ENCODE data around the gene DCC. TPM values are rescaled to one million over a fixed set of nuclear protein-coding genes. Genes with fewer than 3 reads are reported as not detected.

The DCC gene
- polyA plus RNA-seq, 1 of the 3 experiments (the other 2 are of a cell fraction), result 0.20 TPM

DNA sequence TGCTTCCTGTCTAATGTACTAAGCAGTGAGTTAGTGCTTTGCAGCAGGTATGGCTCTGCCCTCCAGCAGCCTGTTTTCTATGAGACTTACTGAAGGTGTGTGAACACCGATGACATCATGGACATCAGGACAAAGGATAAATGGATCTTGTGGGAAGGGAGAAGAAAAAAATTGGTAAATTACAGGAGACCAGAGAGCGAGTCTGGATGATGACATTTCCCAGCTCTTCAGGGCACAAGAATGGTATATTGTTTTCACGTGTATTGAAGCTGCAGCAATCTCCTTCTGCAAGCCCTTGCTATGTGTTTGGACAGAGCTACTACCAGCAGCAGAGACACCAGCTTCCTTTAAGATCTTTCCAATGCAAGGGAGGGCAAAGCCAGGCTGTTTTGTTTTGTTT lies 47.2 kb downstream of the DCC start:
- no peak for DNase-seq
- Histone ChIP-seq H2AFZ (ENCODE audit: low read depth) (no peak overlapping the region), H3K79me2 (ENCODE audit: insufficient read depth) (no peaks in the 10 kb centered on the region), H3K36me3 (replicated peaks in 1 of 2; ENCODE audit: control insufficient read depth in 1 of 2, insufficient read depth in 2 of 2, low read length in 1 of 2) (no peaks in the 10 kb centered on the region), H3K27ac (ENCODE audit: low read depth in 2 of 2, low read length in 1 of 2) (no peak overlapping the region), H3K9me2 (no peaks in the 10 kb centered on the region), H3K4me1 (ENCODE audit: control insufficient read depth in 1 of 2, insufficient read depth in 2 of 2, low read depth in 1 of 2, low read length in 1 of 2) (peaks cover 0 to 9% of the 10 kb centered on the region in 2 experiments; a peak in 1 of 4 replicates), H3K27me3 (ENCODE audit: insufficient read depth) (no peaks in the 10 kb centered on the region), H3K4me3 (ENCODE audit: low read depth in 2 of 2, low read length in 1 of 2) (no peak overlapping the region), H3F3A (replicated peaks; ENCODE audit: insufficient read depth) (no peaks in the 10 kb centered on the region), H4K20me1 (ENCODE audit: insufficient read depth) (no peaks in the 10 kb centered on the region), H3K4me2 (no peak overlapping the region), H3K9ac (no peak overlapping the region), H3K9me3 (no peaks in the 10 kb centered on the region)
- POLR2A ChIA-PET, result no interaction called here
- TF ChIP-seq CHD2 (IDR thresholded peaks at IDR 0.05; ENCODE audit: low read length, partially characterized antibody), result no peak
- TF ChIP-seq, protein P1, sequence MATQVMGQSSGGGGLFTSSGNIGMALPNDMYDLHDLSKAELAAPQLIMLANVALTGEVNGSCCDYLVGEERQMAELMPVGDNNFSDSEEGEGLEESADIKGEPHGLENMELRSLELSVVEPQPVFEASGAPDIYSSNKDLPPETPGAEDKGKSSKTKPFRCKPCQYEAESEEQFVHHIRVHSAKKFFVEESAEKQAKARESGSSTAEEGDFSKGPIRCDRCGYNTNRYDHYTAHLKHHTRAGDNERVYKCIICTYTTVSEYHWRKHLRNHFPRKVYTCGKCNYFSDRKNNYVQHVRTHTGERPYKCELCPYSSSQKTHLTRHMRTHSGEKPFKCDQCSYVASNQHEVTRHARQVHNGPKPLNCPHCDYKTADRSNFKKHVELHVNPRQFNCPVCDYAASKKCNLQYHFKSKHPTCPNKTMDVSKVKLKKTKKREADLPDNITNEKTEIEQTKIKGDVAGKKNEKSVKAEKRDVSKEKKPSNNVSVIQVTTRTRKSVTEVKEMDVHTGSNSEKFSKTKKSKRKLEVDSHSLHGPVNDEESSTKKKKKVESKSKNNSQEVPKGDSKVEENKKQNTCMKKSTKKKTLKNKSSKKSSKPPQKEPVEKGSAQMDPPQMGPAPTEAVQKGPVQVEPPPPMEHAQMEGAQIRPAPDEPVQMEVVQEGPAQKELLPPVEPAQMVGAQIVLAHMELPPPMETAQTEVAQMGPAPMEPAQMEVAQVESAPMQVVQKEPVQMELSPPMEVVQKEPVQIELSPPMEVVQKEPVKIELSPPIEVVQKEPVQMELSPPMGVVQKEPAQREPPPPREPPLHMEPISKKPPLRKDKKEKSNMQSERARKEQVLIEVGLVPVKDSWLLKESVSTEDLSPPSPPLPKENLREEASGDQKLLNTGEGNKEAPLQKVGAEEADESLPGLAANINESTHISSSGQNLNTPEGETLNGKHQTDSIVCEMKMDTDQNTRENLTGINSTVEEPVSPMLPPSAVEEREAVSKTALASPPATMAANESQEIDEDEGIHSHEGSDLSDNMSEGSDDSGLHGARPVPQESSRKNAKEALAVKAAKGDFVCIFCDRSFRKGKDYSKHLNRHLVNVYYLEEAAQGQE (IDR thresholded peaks at IDR 0.05; ENCODE audit: low read depth, low read length), result no peak
- TF ChIP-seq, protein P2, sequence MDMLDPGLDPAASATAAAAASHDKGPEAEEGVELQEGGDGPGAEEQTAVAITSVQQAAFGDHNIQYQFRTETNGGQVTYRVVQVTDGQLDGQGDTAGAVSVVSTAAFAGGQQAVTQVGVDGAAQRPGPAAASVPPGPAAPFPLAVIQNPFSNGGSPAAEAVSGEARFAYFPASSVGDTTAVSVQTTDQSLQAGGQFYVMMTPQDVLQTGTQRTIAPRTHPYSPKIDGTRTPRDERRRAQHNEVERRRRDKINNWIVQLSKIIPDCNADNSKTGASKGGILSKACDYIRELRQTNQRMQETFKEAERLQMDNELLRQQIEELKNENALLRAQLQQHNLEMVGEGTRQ (IDR thresholded peaks at IDR 0.05; ENCODE audit: borderline replicate concordance, low read depth, low read length), result no peak
- TF ChIP-seq RCOR1 (IDR thresholded peaks at IDR 0.05; ENCODE audit: low read length), result no peak
- TF ChIP-seq SMC3 (IDR thresholded peaks at IDR 0.05; ENCODE audit: low read depth, low read length), result no peak
- TF ChIP-seq POLR2AphosphoS5 (IDR thresholded peaks at IDR 0.05; ENCODE audit: low read depth, low read length), result no peak
- TF ChIP-seq EP300 (IDR thresholded peaks at IDR 0.05; ENCODE audit: borderline replicate concordance in 1 of 2, low read depth in 1 of 2, low read length in 1 of 2), result no peak
- TF ChIP-seq, protein P3, sequence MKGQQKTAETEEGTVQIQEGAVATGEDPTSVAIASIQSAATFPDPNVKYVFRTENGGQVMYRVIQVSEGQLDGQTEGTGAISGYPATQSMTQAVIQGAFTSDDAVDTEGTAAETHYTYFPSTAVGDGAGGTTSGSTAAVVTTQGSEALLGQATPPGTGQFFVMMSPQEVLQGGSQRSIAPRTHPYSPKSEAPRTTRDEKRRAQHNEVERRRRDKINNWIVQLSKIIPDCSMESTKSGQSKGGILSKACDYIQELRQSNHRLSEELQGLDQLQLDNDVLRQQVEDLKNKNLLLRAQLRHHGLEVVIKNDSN (IDR thresholded peaks at IDR 0.05; ENCODE audit: borderline replicate concordance, low read depth), result no peak
- TF ChIP-seq JUND (IDR thresholded peaks at IDR 0.05), result no peak
- CTCF ChIA-PET, result interaction anchor here (1.0 to 1.9 kb wide), 2 partner anchors 47 to 118 kb away, joined by 3 to 4 read pairs; partner anchors contain the start of gene DCC
- 37% methylated on average over 3 of the region's 3 CpGs for WGBS (ENCODE audit: low lambda C conversion rate)

GRCh38 chr18:52391810-52392559 lies 52.0 kb downstream of the DCC start:
- 49% methylated on average over 9 of the region's 9 CpGs for WGBS (ENCODE audit: low lambda C conversion rate)
- no peak overlapping the region for H3K4me3 ChIP-seq (ENCODE audit: low read depth in 2 of 2, low read length in 1 of 2)
- no peak overlapping the region for H3K4me2 ChIP-seq
- no peak overlapping the region for H3K9ac ChIP-seq
- no peaks in the 10 kb centered on the region for H3K9me3 ChIP-seq
- no peaks in the 10 kb centered on the region for H3F3A ChIP-seq (replicated peaks; ENCODE audit: insufficient read depth)
- CTCF ChIA-PET, result interaction anchor here (1.6 kb wide), 1 partner anchor 52 kb away, joined by 3 read pairs; the partner anchor contains the start of gene DCC
- H3K79me2 ChIP-seq (ENCODE audit: insufficient read depth), result no peaks in the 10 kb centered on the region
- H3K4me1 ChIP-seq (ENCODE audit: control insufficient read depth in 1 of 2, insufficient read depth in 2 of 2, low read depth in 1 of 2, low read length in 1 of 2), result peaks cover 0 to 3% of the 10 kb centered on the region in 2 experiments; a peak in 1 of 4 replicates
- H3K36me3 ChIP-seq (replicated peaks in 1 of 2; ENCODE audit: control insufficient read depth in 1 of 2, insufficient read depth in 2 of 2, low read length in 1 of 2), result no peaks in the 10 kb centered on the region
- no peak overlapping the region for H2AFZ ChIP-seq (ENCODE audit: low read depth)
- H3K27me3 ChIP-seq (ENCODE audit: insufficient read depth), result no peaks in the 10 kb centered on the region
- no peak overlapping the region for H3K27ac ChIP-seq (ENCODE audit: low read depth in 2 of 2, low read length in 1 of 2)
- POLR2A ChIA-PET, result no interaction called here
- no peak for DNase-seq
- no peaks in the 10 kb centered on the region for H4K20me1 ChIP-seq (ENCODE audit: insufficient read depth)
- H3K9me2 ChIP-seq, result no peaks in the 10 kb centered on the region
- no peak for TF ChIP-seq RFX5 (IDR thresholded peaks at IDR 0.05; ENCODE audit: low read length)
- TF ChIP-seq POLR2AphosphoS5 (IDR thresholded peaks at IDR 0.05; ENCODE audit: low read depth, low read length), result no peak
- TF ChIP-seq, protein P4, sequence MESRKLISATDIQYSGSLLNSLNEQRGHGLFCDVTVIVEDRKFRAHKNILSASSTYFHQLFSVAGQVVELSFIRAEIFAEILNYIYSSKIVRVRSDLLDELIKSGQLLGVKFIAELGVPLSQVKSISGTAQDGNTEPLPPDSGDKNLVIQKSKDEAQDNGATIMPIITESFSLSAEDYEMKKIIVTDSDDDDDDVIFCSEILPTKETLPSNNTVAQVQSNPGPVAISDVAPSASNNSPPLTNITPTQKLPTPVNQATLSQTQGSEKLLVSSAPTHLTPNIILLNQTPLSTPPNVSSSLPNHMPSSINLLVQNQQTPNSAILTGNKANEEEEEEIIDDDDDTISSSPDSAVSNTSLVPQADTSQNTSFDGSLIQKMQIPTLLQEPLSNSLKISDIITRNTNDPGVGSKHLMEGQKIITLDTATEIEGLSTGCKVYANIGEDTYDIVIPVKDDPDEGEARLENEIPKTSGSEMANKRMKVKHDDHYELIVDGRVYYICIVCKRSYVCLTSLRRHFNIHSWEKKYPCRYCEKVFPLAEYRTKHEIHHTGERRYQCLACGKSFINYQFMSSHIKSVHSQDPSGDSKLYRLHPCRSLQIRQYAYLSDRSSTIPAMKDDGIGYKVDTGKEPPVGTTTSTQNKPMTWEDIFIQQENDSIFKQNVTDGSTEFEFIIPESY (IDR thresholded peaks at IDR 0.05; ENCODE audit: borderline replicate concordance, low read depth), result no peak
- no peak for TF ChIP-seq RAD21 (IDR thresholded peaks at IDR 0.05; ENCODE audit: low read length)
- TF ChIP-seq RCOR1 (IDR thresholded peaks at IDR 0.05; ENCODE audit: low read length), result no peak
- no peak for TF ChIP-seq EP300 (IDR thresholded peaks at IDR 0.05; ENCODE audit: borderline replicate concordance in 1 of 2, low read depth in 1 of 2, low read length in 1 of 2)
- TF ChIP-seq MEF2A (IDR thresholded peaks at IDR 0.05; ENCODE audit: borderline replicate concordance, low read depth), result no peak
- no peak for TF ChIP-seq MAX (IDR thresholded peaks at IDR 0.05; ENCODE audit: low read depth)
- TF ChIP-seq RXRA (IDR thresholded peaks at IDR 0.05; ENCODE audit: borderline replicate concordance, low read depth), result no peak
- TF ChIP-seq FOXJ3 (CRISPR knock-in tag; IDR thresholded peaks at IDR 0.05), result no peak
- TF ChIP-seq, protein P3 (IDR thresholded peaks at IDR 0.05; ENCODE audit: borderline replicate concordance, low read depth), result no peak
- no peak for TF ChIP-seq ELF1 (IDR thresholded peaks at IDR 0.05)
- TF ChIP-seq JUND (IDR thresholded peaks at IDR 0.05), result no peak
